GM19239 (cell line): ENCODE measurements around the gene POLR3B.

Experiments used
- DNase-seq: peaks from one replicate; pipeline ENCODE4 v3.0.0; 2011; ENCODE audit warnings: low spot score; ENCODE audit not compliant: insufficient read length
- FAIRE-seq: peaks from 2 replicates; lab custom pipeline; 2011; peaks lifted over from hg19 to GRCh38; lab: Jason Lieb, UNC

POLR3B gene

DNA sequence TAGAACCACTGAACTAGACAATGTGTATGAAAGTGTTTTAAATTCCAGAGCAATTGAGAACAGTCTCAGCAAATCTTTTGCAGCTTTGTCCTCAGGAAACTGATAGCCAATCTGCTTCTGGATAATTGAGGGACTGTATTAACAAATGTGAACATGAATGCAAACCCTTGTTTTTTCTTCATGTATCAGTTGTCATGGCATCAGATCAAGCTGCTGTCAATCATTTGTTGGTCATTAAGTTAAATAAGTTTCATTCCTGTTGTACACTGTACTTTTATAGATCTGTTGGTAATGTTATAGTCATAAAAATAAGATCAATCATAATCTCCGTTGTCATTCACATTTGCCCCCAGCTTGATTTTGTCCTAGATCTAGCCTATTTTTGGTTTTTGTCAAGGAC lies 159.8 kb downstream of the POLR3B start:
- FAIRE-seq = no peak
- DNase-seq = no peak

DNA sequence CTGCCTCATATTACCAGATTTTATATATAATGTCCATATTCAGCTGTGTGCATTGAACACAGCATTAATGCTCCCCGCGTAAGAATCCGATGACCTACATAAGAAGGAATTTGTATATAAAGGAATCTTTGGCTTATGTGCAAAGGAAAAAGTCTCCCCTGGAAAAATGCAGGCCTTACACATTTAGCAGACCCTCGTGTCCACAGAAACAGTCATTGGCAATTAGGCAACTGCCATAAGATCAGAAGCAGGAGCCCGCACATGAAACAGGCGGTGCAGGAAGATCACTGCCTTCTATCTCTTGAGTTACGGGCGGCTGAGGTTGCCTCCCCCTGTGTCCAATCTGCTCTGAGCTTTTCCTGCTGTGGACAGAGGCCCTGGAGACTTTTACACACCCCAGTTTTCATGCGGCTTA lies 162.1 kb downstream of the POLR3B start:
- DNase-seq (no peak), FAIRE-seq (no peak)

- DNase-seq = no peak
- no peak for FAIRE-seq
Observed at GRCh38 chr12:106521901-106522300, 164.4 kb downstream of the POLR3B start.

DNA sequence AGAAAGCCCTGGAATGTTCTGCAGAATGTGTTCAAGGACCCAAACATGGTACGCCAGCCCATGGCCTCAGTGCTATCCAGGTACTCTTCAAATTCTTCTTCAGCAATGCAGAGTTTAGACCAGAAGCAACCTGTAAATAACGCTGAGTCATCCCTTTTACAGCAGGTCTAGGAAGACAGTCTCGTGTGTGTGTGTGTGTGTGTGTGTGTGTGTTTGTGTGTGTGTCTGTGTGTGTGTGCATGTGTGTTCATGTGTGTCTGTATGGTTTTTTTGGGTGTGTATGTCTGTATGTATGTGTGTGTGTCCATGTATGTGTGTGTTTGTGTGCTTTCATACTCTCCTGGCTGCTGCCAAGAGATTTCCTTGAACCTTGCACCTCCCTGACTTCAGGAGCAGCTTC lies 165.2 kb downstream of the POLR3B start:
- FAIRE-seq = no peak

GRCh38 chr12:106527356-106527755 lies 169.8 kb downstream of the POLR3B start:
- FAIRE-seq (no peak), DNase-seq (no peak)

More for the DNA sequence above, 165.2 kb downstream of the POLR3B start:
- no peak for DNase-seq

DNA sequence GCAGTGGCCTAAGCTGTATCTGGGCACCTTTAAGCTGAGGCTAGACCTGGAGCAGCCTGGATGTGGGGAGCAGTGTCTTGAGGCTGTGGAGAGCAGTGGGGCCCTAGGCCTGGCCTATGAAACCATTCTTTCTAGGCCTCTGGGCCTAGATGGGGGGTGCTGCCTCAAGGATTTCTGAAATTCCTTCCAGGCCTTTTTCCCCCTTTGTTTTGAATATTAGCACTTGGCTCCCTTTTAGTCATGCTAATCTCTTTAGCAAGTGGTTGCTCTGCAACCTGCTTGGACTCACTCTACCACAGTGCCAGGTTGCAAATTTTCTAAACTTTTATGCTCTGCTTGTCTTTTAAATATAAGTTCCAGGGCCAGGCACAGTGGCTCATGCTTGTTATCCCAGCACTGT lies 183.7 kb downstream of the POLR3B start:
- DNase-seq (no peak), FAIRE-seq (no peak)

- DNase-seq = no peak
Observed at GRCh38 chr12:106551410-106551809, 193.9 kb downstream of the POLR3B start.

DNA sequence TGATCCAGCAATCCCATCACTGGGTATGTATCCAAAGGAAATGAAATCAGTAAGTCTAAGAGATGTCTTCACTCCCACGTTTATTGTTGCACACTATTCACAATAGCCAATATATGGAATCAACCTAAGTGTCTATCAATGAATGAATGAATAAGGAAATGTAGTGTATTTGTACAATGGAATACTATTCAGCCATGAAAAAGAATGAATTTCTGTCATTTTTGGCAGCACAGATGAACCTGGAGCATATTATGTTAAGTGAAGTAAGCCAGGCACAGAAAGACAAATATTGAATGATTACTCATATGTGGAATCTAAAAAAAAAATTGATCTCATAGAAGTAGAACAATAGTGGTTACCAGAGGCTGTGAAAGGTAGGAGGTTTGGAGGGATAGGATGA lies 194.7 kb downstream of the POLR3B start:
- no peak for FAIRE-seq
- DNase-seq = no peak

More at GRCh38 chr12:106551410-106551809, 193.9 kb downstream of the POLR3B start:
- FAIRE-seq = no peak
